Measurements from ENCODE around the gene MKNK1.
"Not testable (repeated sequence)": the region's sequence is repeated elsewhere in the genome, so short reads cannot be mapped to it uniquely, and the experiment has no call there.

Gene MKNK1

GRCh38 chr1:46603858-46604549 lies at the start of gene MKNK1:
MKNK1 (minus strand) TSS chr1:46604268; CDS start chr1:46583327, 20,941 bp downstream.
- DNase-seq = peak; percentile 90 to 91

GRCh38 chr1:46653405-46653958 lies 49.4 kb upstream of the MKNK1 start:
- DNase-seq = no peak

GRCh38 chr1:46652321-46653100 lies 48.4 kb upstream of the MKNK1 start:
- DNase-seq = no peak

- DNase-seq = not testable (repeated sequence)
These were observed 47.1 kb upstream of the MKNK1 start for GRCh38 chr1:46651152-46651551.

- no peak for DNase-seq
These were observed 46.4 kb upstream of the MKNK1 start for GRCh38 chr1:46650491-46650890.

- no peak for DNase-seq
These were observed 45.7 kb upstream of the MKNK1 start for GRCh38 chr1:46649764-46650163.

GRCh38 chr1:46647611-46648010 lies 43.5 kb upstream of the MKNK1 start:
- no peak for DNase-seq

- no peak for DNase-seq
These were observed 42.8 kb upstream of the MKNK1 start for GRCh38 chr1:46646844-46647243.

GRCh38 chr1:46646331-46646730 lies 42.3 kb upstream of the MKNK1 start:
- no peak for DNase-seq

- DNase-seq = no peak
These were observed 41.7 kb upstream of the MKNK1 start for GRCh38 chr1:46645815-46646214.

GRCh38 chr1:46643368-46643775 lies 39.3 kb upstream of the MKNK1 start:
- DNase-seq = peak; percentile 57 to 76

- DNase-seq = no peak
These were observed 38.1 kb upstream of the MKNK1 start for GRCh38 chr1:46642115-46642680.

GRCh38 chr1:46639547-46639946 lies 35.5 kb upstream of the MKNK1 start:
- no peak for DNase-seq

GRCh38 chr1:46638921-46639320 lies 34.9 kb upstream of the MKNK1 start:
- DNase-seq = no peak

- no peak for DNase-seq
These were observed 33.5 kb upstream of the MKNK1 start for GRCh38 chr1:46637444-46638083.

GRCh38 chr1:46635205-46635604 lies 31.1 kb upstream of the MKNK1 start:
- DNase-seq = no peak

- no peak for DNase-seq
These were observed 26.7 kb upstream of the MKNK1 start for GRCh38 chr1:46630719-46631118.

- no peak for DNase-seq
These were observed 19.9 kb upstream of the MKNK1 start for GRCh38 chr1:46623743-46624644.

GRCh38 chr1:46622344-46622743 lies 18.3 kb upstream of the MKNK1 start:
- no peak for DNase-seq

- no peak for DNase-seq
These were observed 17.9 kb upstream of the MKNK1 start for GRCh38 chr1:46621930-46622329.

- DNase-seq = no peak
These were observed 15.7 kb upstream of the MKNK1 start for GRCh38 chr1:46619656-46620258.

Data from SHP77 (cell line).